Glutamatergic neuron (in vitro differentiated cells): Measurements from ENCODE around the gene EML6. TPM values are rescaled to one million over a fixed set of nuclear protein-coding genes. Genes with fewer than 3 reads are reported as not detected.

Experiments
- DNase-seq: peaks from one replicate; pipeline ENCODE4 v3.0.0; 2022
- H3K27ac Mint-ChIP-seq: one replicate; pipeline ENCODE4 v1.8.0; 2020; ENCODE audit warnings: mild to moderate bottlenecking, mixed read lengths, inconsistent platforms; ENCODE audit not compliant: unreplicated experiment
- H3K27me3 Mint-ChIP-seq: one replicate; pipeline ENCODE4 v1.8.0; 2020; ENCODE audit warnings: mild to moderate bottlenecking, moderate library complexity, mixed read lengths, inconsistent platforms; ENCODE audit not compliant: unreplicated experiment
- H3K36me3 Mint-ChIP-seq: one replicate; pipeline ENCODE4 v1.8.0; 2020; ENCODE audit warnings: mild to moderate bottlenecking, mixed read lengths, inconsistent platforms; ENCODE audit not compliant: unreplicated experiment
- H3K4me1 Mint-ChIP-seq: one replicate; pipeline ENCODE4 v1.8.0; 2020; ENCODE audit warnings: mild to moderate bottlenecking, low read depth, mixed read lengths, inconsistent platforms; ENCODE audit not compliant: unreplicated experiment
- H3K4me3 Mint-ChIP-seq: one replicate; pipeline ENCODE4 v1.8.0; 2020; ENCODE audit warnings: mild to moderate bottlenecking, mixed read lengths, inconsistent platforms; ENCODE audit not compliant: unreplicated experiment
- H3K9me3 Mint-ChIP-seq: one replicate; pipeline ENCODE4 v1.8.0; 2020; ENCODE audit warnings: mild to moderate bottlenecking, moderate library complexity, mixed read lengths, inconsistent platforms; ENCODE audit not compliant: unreplicated experiment
- total RNA-seq: library from RNA; stranded (reverse); fragmentation: NEBNext Ultra II Directional; extraction: Animal tissue kit (Norgen Biotek cat#: 25700); gene quantifications from one replicate; pipeline ENCODE4 v1.2.1, GENCODE V29; 2021; ENCODE audit not compliant: unreplicated experiment
- TF ChIP-seq, protein P1 (sequence below): fragments of 200-600 bp; sonication (generic); IDR thresholded peaks from one replicate; pipeline ENCODE4 v1.5.0; 2021; ENCODE audit not compliant: partially characterized antibody, unreplicated experiment

Gene EML6
- total RNA-seq, 1 donor from 2014 or later = 0.91 TPM

DNA sequence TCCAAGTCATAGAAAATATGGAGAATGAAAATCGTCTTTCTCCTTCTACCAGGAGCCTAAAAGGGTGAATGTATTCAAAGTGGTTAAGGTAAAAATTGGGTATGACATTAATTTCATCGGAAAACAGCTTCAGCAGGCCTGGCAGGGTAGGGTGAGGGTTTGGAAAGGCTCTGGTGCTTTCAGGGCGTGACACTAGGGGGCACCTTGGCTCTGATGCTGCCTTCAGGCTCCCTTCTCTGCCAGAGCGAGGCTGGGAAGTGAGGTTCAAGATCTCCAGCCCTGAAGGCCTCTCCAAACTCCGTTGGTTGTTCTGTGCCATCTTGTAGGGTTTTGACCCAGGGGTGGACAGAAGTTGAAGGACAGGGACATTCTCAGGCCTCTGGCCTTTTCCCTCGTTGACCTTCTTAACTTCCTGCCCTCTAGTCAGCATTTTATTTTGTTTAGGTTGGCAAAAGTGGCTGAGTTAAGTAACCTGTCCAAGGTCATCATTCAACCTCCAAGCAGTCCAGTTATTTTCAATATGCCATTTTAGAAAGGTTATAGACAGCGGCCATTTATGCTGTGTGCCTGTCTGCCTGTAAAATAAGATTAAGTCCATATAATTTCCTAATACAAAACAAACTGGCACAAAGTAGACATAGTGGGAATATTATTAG lies 40.3 kb downstream of the EML6 start:
- no peak overlapping the region for H3K27ac Mint-ChIP-seq
- DNase-seq = peak; percentile 36
- H3K9me3 Mint-ChIP-seq = no peaks in the 10 kb centered on the region
- H3K4me3 Mint-ChIP-seq = no peak overlapping the region
- TF ChIP-seq, protein P1, sequence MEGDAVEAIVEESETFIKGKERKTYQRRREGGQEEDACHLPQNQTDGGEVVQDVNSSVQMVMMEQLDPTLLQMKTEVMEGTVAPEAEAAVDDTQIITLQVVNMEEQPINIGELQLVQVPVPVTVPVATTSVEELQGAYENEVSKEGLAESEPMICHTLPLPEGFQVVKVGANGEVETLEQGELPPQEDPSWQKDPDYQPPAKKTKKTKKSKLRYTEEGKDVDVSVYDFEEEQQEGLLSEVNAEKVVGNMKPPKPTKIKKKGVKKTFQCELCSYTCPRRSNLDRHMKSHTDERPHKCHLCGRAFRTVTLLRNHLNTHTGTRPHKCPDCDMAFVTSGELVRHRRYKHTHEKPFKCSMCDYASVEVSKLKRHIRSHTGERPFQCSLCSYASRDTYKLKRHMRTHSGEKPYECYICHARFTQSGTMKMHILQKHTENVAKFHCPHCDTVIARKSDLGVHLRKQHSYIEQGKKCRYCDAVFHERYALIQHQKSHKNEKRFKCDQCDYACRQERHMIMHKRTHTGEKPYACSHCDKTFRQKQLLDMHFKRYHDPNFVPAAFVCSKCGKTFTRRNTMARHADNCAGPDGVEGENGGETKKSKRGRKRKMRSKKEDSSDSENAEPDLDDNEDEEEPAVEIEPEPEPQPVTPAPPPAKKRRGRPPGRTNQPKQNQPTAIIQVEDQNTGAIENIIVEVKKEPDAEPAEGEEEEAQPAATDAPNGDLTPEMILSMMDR = peak; percentile 11
- H3K4me1 Mint-ChIP-seq = no peaks in the 10 kb centered on the region
- no peaks in the 10 kb centered on the region for H3K36me3 Mint-ChIP-seq
- peaks cover 2% of the 10 kb centered on the region for H3K27me3 Mint-ChIP-seq

DNA sequence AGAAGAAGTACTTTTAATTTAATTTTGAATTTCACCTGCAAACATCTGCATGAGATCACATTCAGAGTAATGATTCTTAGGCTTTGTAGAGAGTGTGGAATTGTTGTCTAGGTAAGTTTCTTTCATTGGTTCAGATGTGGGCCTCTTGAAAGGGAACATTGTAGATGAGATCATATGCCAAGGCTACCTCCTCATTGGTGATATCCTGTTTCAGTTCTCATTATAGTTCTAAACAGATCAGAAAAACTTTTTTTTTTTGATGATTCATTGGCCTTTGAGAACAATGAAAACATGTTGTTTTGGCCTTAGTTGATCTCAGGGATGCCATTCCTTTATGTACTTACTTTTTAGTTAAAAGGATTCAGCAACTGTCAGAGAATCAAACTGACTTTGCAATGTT lies 44.5 kb downstream of the EML6 start:
- DNase-seq = no peak
- TF ChIP-seq, protein P1 = no peak
- H3K9me3 Mint-ChIP-seq = no peaks in the 10 kb centered on the region
- no peaks in the 10 kb centered on the region for H3K36me3 Mint-ChIP-seq
- no peak overlapping the region for H3K4me3 Mint-ChIP-seq
- H3K4me1 Mint-ChIP-seq = no peaks in the 10 kb centered on the region
- H3K27me3 Mint-ChIP-seq = peaks cover 3% of the 10 kb centered on the region
- H3K27ac Mint-ChIP-seq = no peak overlapping the region

DNA sequence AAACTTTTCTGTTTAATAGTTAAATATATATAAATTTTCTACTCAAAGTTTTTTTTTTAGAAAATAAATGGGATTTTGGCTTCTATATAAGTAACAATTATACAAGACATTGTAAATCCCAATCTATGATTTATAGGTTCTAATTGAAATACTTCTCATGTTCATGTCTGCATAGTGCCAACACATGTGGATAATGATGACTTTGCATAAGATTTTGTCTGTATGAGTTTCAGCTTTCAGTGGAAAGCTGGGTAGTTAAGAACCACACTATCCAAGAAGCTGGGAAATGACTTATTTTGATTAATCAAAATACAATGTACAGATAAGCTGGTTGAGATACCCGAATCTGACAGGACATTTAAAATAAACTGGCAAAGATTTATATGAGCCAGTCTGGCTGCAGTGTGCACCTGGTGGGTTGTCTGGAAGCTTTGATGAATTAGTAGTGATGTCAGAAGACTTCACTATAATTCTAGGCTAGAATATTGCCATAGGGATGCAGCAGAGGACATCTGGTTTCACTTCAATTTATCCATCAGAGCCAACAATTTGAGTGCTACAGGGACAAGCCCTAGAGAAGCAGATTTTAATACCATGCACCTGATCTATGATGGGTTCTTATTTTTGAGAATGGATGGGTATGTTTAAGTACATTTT lies 45.4 kb downstream of the EML6 start:
- DNase-seq = no peak
- TF ChIP-seq, protein P1 = no peak
- H3K4me1 Mint-ChIP-seq = no peaks in the 10 kb centered on the region
- no peaks in the 10 kb centered on the region for H3K36me3 Mint-ChIP-seq
- no peak overlapping the region for H3K4me3 Mint-ChIP-seq
- H3K9me3 Mint-ChIP-seq = no peaks in the 10 kb centered on the region
- no peak overlapping the region for H3K27ac Mint-ChIP-seq
- H3K27me3 Mint-ChIP-seq = peaks cover 3% of the 10 kb centered on the region

- TF ChIP-seq, protein P1 = no peak
- H3K4me3 Mint-ChIP-seq = no peak overlapping the region
- H3K27ac Mint-ChIP-seq = no peak overlapping the region
- no peaks in the 10 kb centered on the region for H3K9me3 Mint-ChIP-seq
- peaks cover 2% of the 10 kb centered on the region for H3K36me3 Mint-ChIP-seq
- DNase-seq = no peak
- no peaks in the 10 kb centered on the region for H3K4me1 Mint-ChIP-seq
- H3K27me3 Mint-ChIP-seq = peaks cover 3% of the 10 kb centered on the region
Measured at GRCh38 chr2:54770211-54770610, 46.7 kb downstream of the EML6 start.

DNA sequence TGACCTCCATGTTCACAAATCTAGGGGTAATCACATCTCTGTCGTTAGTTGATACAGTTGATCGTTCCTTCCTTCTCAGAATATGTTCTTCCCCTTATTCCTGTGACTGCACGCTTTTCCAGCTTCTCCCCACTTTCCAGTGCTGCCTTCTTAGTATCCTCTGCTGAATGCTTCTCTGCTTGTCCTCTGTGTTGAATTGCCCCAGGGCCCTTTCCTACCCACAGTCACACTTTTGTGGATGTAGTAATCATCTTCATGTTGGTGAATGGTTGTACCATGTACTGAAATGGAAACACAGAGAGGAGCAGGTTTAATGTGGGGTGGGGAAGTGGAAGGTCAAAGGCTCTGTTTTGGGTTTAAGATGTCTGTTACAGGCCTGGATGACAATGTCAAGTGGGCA lies 47.2 kb downstream of the EML6 start:
- H3K9me3 Mint-ChIP-seq = no peaks in the 10 kb centered on the region
- peaks cover 3% of the 10 kb centered on the region for H3K27me3 Mint-ChIP-seq
- H3K36me3 Mint-ChIP-seq = peaks cover 5% of the 10 kb centered on the region
- TF ChIP-seq, protein P1 = no peak
- H3K27ac Mint-ChIP-seq = no peak overlapping the region
- no peaks in the 10 kb centered on the region for H3K4me1 Mint-ChIP-seq
- H3K4me3 Mint-ChIP-seq = no peak overlapping the region
- DNase-seq = no peak
